Measurements from ENCODE around the gene MPST. TPM values are rescaled to one million over a fixed set of nuclear protein-coding genes. Genes with fewer than 3 reads are reported as not detected.

Gene MPST
- polyA plus RNA-seq, 1 donor = 42.7 TPM

GRCh38 chr22:37079158-37079557, 59.6 kb downstream of the MPST start:
- DNase-seq (ENCODE audit: low read depth) = no peak

Other genes with a start within 250 kb of the MPST start
- gene IFT27, start 243.6 kb upstream of the MPST start, polyA plus RNA-seq (ENCODE audit: insufficient read length) = 27.5 TPM
- 22.8 TPM for gene PVALB, start 202.7 kb upstream of the MPST start, polyA plus RNA-seq (ENCODE audit: insufficient read length)
- gene NCF4, start 158.7 kb upstream of the MPST start, polyA plus RNA-seq (ENCODE audit: insufficient read length) = 2.9 TPM
- 1.6 TPM for gene CSF2RB, start 106.1 kb upstream of the MPST start, polyA plus RNA-seq (ENCODE audit: insufficient read length)
- 19.6 TPM for gene TST, start 295 bp upstream of the MPST start, polyA plus RNA-seq (ENCODE audit: insufficient read length)
- gene KCTD17, start 32.0 kb downstream of the MPST start, polyA plus RNA-seq (ENCODE audit: insufficient read length) = 17.3 TPM
- gene TMPRSS6, start 90.0 kb downstream of the MPST start, polyA plus RNA-seq (ENCODE audit: insufficient read length) = 0.10 TPM
- gene IL2RB, start 130.2 kb downstream of the MPST start, polyA plus RNA-seq (ENCODE audit: insufficient read length) = 1.2 TPM
- gene C1QTNF6, start 168.5 kb downstream of the MPST start, polyA plus RNA-seq (ENCODE audit: insufficient read length) = 14.8 TPM
- gene SSTR3, start 192.7 kb downstream of the MPST start, polyA plus RNA-seq (ENCODE audit: insufficient read length) = not detected
- 5.1 TPM for gene RAC2, start 224.5 kb downstream of the MPST start, polyA plus RNA-seq (ENCODE audit: insufficient read length)